T-helper 2 cell treated with Interferon-gamma antibody and Interleukin-4, amounts not matched to agents 100 ng/mL and 5 ng/mL, for 36 hours (primary cell): ENCODE data around the gene TWF2. TPM values are rescaled to one million over a fixed set of nuclear protein-coding genes. Genes with fewer than 3 reads are reported as not detected.

ENCODE experiments used
- intact Hi-C: fragments of 100-400 bp; cut with micrococcal nuclease; formaldehyde crosslinking; loops from one replicate; pipeline ENCODE4 v1.15.1; 2023
- total RNA-seq: library from RNA; stranded (reverse); gene quantifications from 2 replicates; pipeline ENCODE4 v1.2.3, GENCODE V29; 2022

TWF2 gene
- total RNA-seq, 1 donor from 2014 or later, result 109 TPM

- intact Hi-C loops, result no loop called here
Measured at GRCh38 chr3:52259448-52259847, 20.5 kb upstream of the TWF2 start.

- intact Hi-C loops, result no loop called here
Measured at GRCh38 chr3:52259035-52259434, 20.1 kb upstream of the TWF2 start.

GRCh38 chr3:52257911-52258310 is 19.0 kb upstream of the TWF2 start:
- intact Hi-C loops, result no loop called here

GRCh38 chr3:52256622-52257021 is 17.7 kb upstream of the TWF2 start:
- intact Hi-C loops, result no loop called here

GRCh38 chr3:52256159-52256558 is 17.2 kb upstream of the TWF2 start:
- intact Hi-C loops, result no loop called here

GRCh38 chr3:52254608-52255007 is 15.7 kb upstream of the TWF2 start:
- intact Hi-C loops, result no loop called here

- intact Hi-C loops, result loop anchor here (1.0 kb wide), 3 partner anchors 13 to 25 kb away; partner anchors contain the start of gene WDR82
Measured at GRCh38 chr3:52253314-52254304, 14.7 kb upstream of the TWF2 start.

- intact Hi-C loops, result no loop called here
Measured at GRCh38 chr3:52250122-52250521, 11.2 kb upstream of the TWF2 start.

- intact Hi-C loops, result no loop called here
Measured at GRCh38 chr3:52249683-52250082, 10.7 kb upstream of the TWF2 start.

GRCh38 chr3:52248816-52249547 is 10.0 kb upstream of the TWF2 start:
- intact Hi-C loops, result no loop called here

- intact Hi-C loops, result no loop called here
Measured at GRCh38 chr3:52248165-52248541, 9.2 kb upstream of the TWF2 start.

GRCh38 chr3:52247409-52248164 is 8.6 kb upstream of the TWF2 start:
- intact Hi-C loops, result no loop called here

- intact Hi-C loops, result no loop called here
Measured at GRCh38 chr3:52246728-52247408, 7.9 kb upstream of the TWF2 start.

GRCh38 chr3:52246264-52246620 is 7.3 kb upstream of the TWF2 start:
- intact Hi-C loops, result no loop called here

- intact Hi-C loops, result no loop called here
Measured at GRCh38 chr3:52245322-52246263, 6.6 kb upstream of the TWF2 start, which contains the start of gene PPM1M. PPM1M (plus strand) TSS chr3:52245759; CDS start chr3:52245825, 66 bp downstream.

GRCh38 chr3:52243791-52244628 is 5.1 kb upstream of the TWF2 start:
- intact Hi-C loops, result no loop called here

- intact Hi-C loops, result no loop called here
Measured at GRCh38 chr3:52242039-52242438, 3.1 kb upstream of the TWF2 start.

- intact Hi-C loops, result loop anchor here (1.0 kb wide), 1 partner anchor 12 kb away; no protein-coding TSS in a partner anchor
Measured at GRCh38 chr3:52240886-52241370, 2.0 kb upstream of the TWF2 start.
